Measurements from ENCODE around the gene FEM1C. TPM values are rescaled to one million over a fixed set of nuclear protein-coding genes. Genes with fewer than 3 reads are reported as not detected.

The FEM1C gene
- polyA plus RNA-seq, 1 donor (not counting 4 experiments of a cell fraction or from before 2014, with no cell fraction given): 11.9 TPM

- Histone ChIP-seq H3K27ac (ENCODE audit: control insufficient read depth, insufficient read depth, low read length) (no peak overlapping the region), H3K4me3 (ENCODE audit: control insufficient read depth in 2 of 3, extremely low read depth in 1 of 3, insufficient read depth in 2 of 3, low read depth in 1 of 3, low read length in 3 of 3) (no peak overlapping the region), H3K9ac (ENCODE audit: control insufficient read depth, extremely low read depth, insufficient read depth, low read length) (no peak overlapping the region), H3K36me3 (ENCODE audit: control insufficient read depth in 2 of 2, extremely low read depth in 1 of 2, insufficient read depth in 2 of 2, low read length in 2 of 2) (peaks cover 0 to 2% of the 10 kb centered on the region in 2 experiments), H3K4me1 (ENCODE audit: control insufficient read depth, extremely low read depth, insufficient read depth, low read length) (peaks cover 18% of the 10 kb centered on the region), H3K9me3 (ENCODE audit: control insufficient read depth, low read depth, low read length) (no peaks in the 10 kb centered on the region), H3K4me2 (ENCODE audit: control insufficient read depth, extremely low read depth, insufficient read depth, low read depth, low read length) (no peak overlapping the region), H3K27me3 (ENCODE audit: control insufficient read depth, extremely low read depth, insufficient read depth, low read length) (no peaks in the 10 kb centered on the region), H4K20me1 (ENCODE audit: control insufficient read depth, extremely low read depth, insufficient read depth, low read length) (peaks cover 4% of the 10 kb centered on the region), H3K79me2 (ENCODE audit: control insufficient read depth, insufficient read depth, low read length) (peaks cover 95% of the 10 kb centered on the region), H3K9me1 (ENCODE audit: control insufficient read depth, extremely low read depth, insufficient read depth, low read length) (peaks cover 3% of the 10 kb centered on the region), H2AFZ (ENCODE audit: control insufficient read depth, low read length) (no peak overlapping the region)
- dilution Hi-C loops (cut with MboI; ENCODE audit: extremely low pct_ligation_motif_present, low sequenced_read_pairs): no loop called here
- DNase-seq (ENCODE audit: low read depth, low spot score) (no peak), FAIRE-seq (no peak)
- TF ChIP-seq, protein P1, sequence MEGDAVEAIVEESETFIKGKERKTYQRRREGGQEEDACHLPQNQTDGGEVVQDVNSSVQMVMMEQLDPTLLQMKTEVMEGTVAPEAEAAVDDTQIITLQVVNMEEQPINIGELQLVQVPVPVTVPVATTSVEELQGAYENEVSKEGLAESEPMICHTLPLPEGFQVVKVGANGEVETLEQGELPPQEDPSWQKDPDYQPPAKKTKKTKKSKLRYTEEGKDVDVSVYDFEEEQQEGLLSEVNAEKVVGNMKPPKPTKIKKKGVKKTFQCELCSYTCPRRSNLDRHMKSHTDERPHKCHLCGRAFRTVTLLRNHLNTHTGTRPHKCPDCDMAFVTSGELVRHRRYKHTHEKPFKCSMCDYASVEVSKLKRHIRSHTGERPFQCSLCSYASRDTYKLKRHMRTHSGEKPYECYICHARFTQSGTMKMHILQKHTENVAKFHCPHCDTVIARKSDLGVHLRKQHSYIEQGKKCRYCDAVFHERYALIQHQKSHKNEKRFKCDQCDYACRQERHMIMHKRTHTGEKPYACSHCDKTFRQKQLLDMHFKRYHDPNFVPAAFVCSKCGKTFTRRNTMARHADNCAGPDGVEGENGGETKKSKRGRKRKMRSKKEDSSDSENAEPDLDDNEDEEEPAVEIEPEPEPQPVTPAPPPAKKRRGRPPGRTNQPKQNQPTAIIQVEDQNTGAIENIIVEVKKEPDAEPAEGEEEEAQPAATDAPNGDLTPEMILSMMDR (optimal IDR thresholded peaks at IDR 0.05 in 1 of 3, IDR thresholded peaks at IDR 0.05 in 1 of 3, conservative IDR thresholded peaks at IDR 0.05 in 1 of 3; ENCODE audit: extremely low read depth in 1 of 3, insufficient read depth in 2 of 3, low read length in 3 of 3): no peak
- TF ChIP-seq EZH2 (IDR thresholded peaks at IDR 0.05; ENCODE audit: low read length): no peak
Measured at GRCh38 chr5:115531787-115532367, 12.7 kb downstream of the FEM1C start.

GRCh38 chr5:115531380-115531779 is 13.2 kb downstream of the FEM1C start:
- H3K4me2 ChIP-seq (ENCODE audit: control insufficient read depth, extremely low read depth, insufficient read depth, low read depth, low read length): no peak overlapping the region

More at GRCh38 chr5:115531380-115531779, 13.2 kb downstream of the FEM1C start:
- Histone ChIP-seq H3K27ac (ENCODE audit: control insufficient read depth, insufficient read depth, low read length) (no peak overlapping the region), H3K36me3 (ENCODE audit: control insufficient read depth in 2 of 2, extremely low read depth in 1 of 2, insufficient read depth in 2 of 2, low read length in 2 of 2) (peaks cover 0 to 2% of the 10 kb centered on the region in 2 experiments), H2AFZ (ENCODE audit: control insufficient read depth, low read length) (no peak overlapping the region), H3K27me3 (ENCODE audit: control insufficient read depth, extremely low read depth, insufficient read depth, low read length) (no peaks in the 10 kb centered on the region), H3K79me2 (ENCODE audit: control insufficient read depth, insufficient read depth, low read length) (peaks cover 95% of the 10 kb centered on the region), H4K20me1 (ENCODE audit: control insufficient read depth, extremely low read depth, insufficient read depth, low read length) (peaks cover 4% of the 10 kb centered on the region), H3K9me3 (ENCODE audit: control insufficient read depth, low read depth, low read length) (no peaks in the 10 kb centered on the region), H3K9ac (ENCODE audit: control insufficient read depth, extremely low read depth, insufficient read depth, low read length) (no peak overlapping the region), H3K9me1 (ENCODE audit: control insufficient read depth, extremely low read depth, insufficient read depth, low read length) (peaks cover 3% of the 10 kb centered on the region), H3K4me1 (ENCODE audit: control insufficient read depth, extremely low read depth, insufficient read depth, low read length) (peaks cover 18% of the 10 kb centered on the region), H3K4me3 (ENCODE audit: control insufficient read depth in 2 of 3, extremely low read depth in 1 of 3, insufficient read depth in 2 of 3, low read depth in 1 of 3, low read length in 3 of 3) (no peak overlapping the region)
- no peak for DNase-seq (ENCODE audit: low read depth, low spot score)
- TF ChIP-seq, protein P1 (optimal IDR thresholded peaks at IDR 0.05 in 1 of 3, IDR thresholded peaks at IDR 0.05 in 1 of 3, conservative IDR thresholded peaks at IDR 0.05 in 1 of 3; ENCODE audit: extremely low read depth in 1 of 3, insufficient read depth in 2 of 3, low read length in 3 of 3): no peak
- no peak for TF ChIP-seq EZH2 (IDR thresholded peaks at IDR 0.05; ENCODE audit: low read length)
- no peak for FAIRE-seq
- dilution Hi-C loops (cut with MboI; ENCODE audit: extremely low pct_ligation_motif_present, low sequenced_read_pairs): no loop called here
